GM23338 (cell line): ENCODE results near the gene POLR2H. TPM values are rescaled to one million over a fixed set of nuclear protein-coding genes. Genes with fewer than 3 reads are reported as not detected.

Experiments
- ATAC-seq: fragments of 200-7000 bp; cut with Tn5 transposase; 3 replicates; pipeline ENCODE4 v1.9.1; 2020
- DNase-seq: peaks from one replicate; pipeline ENCODE4 v3.0.0-alpha.2; 2015; ENCODE audit warnings: low spot score
- H2AFZ ChIP-seq: fragments of 200-600 bp; sonication (generic); 2 replicates; pipeline ENCODE4 v1.8.0; 2016; ENCODE audit warnings: antibody characterized with exemption, mild to moderate bottlenecking, moderate library complexity
- H3F3A ChIP-seq: fragments of 200-600 bp; sonication (generic); replicated peaks from 2 replicates; pipeline ENCODE4 v1.8.0; 2017; ENCODE audit warnings: antibody characterized with exemption, mixed run types, low read depth
- H3K27ac ChIP-seq: fragments of 200-600 bp; sonication (generic); 2 replicates; pipeline ENCODE4 v1.6.1; 2016; ENCODE audit warnings: low read depth
- H3K27me3 ChIP-seq: fragments of 200-600 bp; sonication (generic); 2 replicates; pipeline ENCODE4 v1.8.0; 2016; ENCODE audit warnings: mild to moderate bottlenecking, mixed run types, moderate library complexity; ENCODE audit not compliant: insufficient read depth
- H3K36me3 ChIP-seq: fragments of 200-600 bp; sonication (generic); 2 replicates; pipeline ENCODE4 v1.8.0; 2016; ENCODE audit warnings: mild to moderate bottlenecking; ENCODE audit not compliant: insufficient read depth
- H3K4me1 ChIP-seq: fragments of 200-600 bp; sonication (generic); 2 replicates; pipeline ENCODE4 v1.8.0; 2016; ENCODE audit warnings: mild to moderate bottlenecking, moderate library complexity; ENCODE audit not compliant: insufficient read depth
- H3K4me2 ChIP-seq: fragments of 200-600 bp; sonication (generic); 2 replicates; pipeline ENCODE4 v1.7.1; 2017; ENCODE audit warnings: mixed run types
- H3K4me3 ChIP-seq: fragments of 200-600 bp; sonication (generic); 2 replicates; pipeline ENCODE4 v1.6.1; 2016; ENCODE audit warnings: mixed run types
- H3K79me2 ChIP-seq: fragments of 200-600 bp; sonication (generic); replicated peaks from 2 replicates; pipeline ENCODE4 v1.8.0; 2017; ENCODE audit warnings: mild to moderate bottlenecking; ENCODE audit not compliant: insufficient read depth
- H3K9me2 ChIP-seq: fragments of 200-600 bp; sonication (generic); 2 replicates; pipeline ENCODE4 v1.8.0; 2017; ENCODE audit not compliant: insufficient read depth
- H4K20me1 ChIP-seq: fragments of 200-600 bp; sonication (generic); replicated peaks from 2 replicates; pipeline ENCODE4 v1.8.0; 2017; ENCODE audit warnings: mild to moderate bottlenecking; ENCODE audit not compliant: insufficient read depth
- H3K27ac Mint-ChIP-seq: 2 replicates; pipeline ENCODE4 v1.8.0; 2020; ENCODE audit warnings: inconsistent platforms, mild to moderate bottlenecking, moderate library complexity, mixed read lengths
- H3K27me3 Mint-ChIP-seq: 3 replicates; pipeline ENCODE4 v1.8.0; 2022; ENCODE audit warnings: low read depth, mild to moderate bottlenecking, moderate library complexity, mixed read lengths, inconsistent platforms; ENCODE audit not compliant: insufficient read depth, poor library complexity
- H3K36me3 Mint-ChIP-seq: 3 replicates; pipeline ENCODE4 v1.8.0; 2021; ENCODE audit warnings: low read depth, mild to moderate bottlenecking, inconsistent platforms, moderate library complexity, mixed read lengths
- H3K4me1 Mint-ChIP-seq: 3 replicates; pipeline ENCODE4 v1.8.0; 2020; ENCODE audit warnings: mild to moderate bottlenecking, inconsistent platforms, mixed read lengths
- H3K4me3 Mint-ChIP-seq: 3 replicates; pipeline ENCODE4 v1.8.0; 2021; ENCODE audit warnings: moderate library complexity, mild to moderate bottlenecking, inconsistent platforms, mixed read lengths
- H3K9me3 Mint-ChIP-seq: 3 replicates; pipeline ENCODE4 v1.8.0; 2020; ENCODE audit warnings: moderate library complexity, mild to moderate bottlenecking, inconsistent platforms, mixed read lengths
- CREB1 ChIP-seq: fragments of 250-450 bp; sonication (Bioruptor Pico); IDR thresholded peaks from 2 replicates; pipeline ENCODE4 v1.5.0; 2020; ENCODE audit warnings: low read depth, mild to moderate bottlenecking, moderate library complexity
- CTCF ChIP-seq, 2 experiments: fragments of 200-600 bp in 1 of 2; sonication (generic) in 1 of 2; conservative IDR thresholded peaks; 2 replicates each; pipeline versions ENCODE4 v1.5.1 to v1.6.1; 2016 to 2017; ENCODE audit warnings: antibody characterized with exemption in 2 of 2, low read depth in 2 of 2, mild to moderate bottlenecking in 2 of 2, moderate library complexity in 1 of 2
- EZH2 ChIP-seq: fragments of 200-600 bp; sonication (generic); IDR thresholded peaks from one replicate; pipeline ENCODE4 v1.8.0; 2017; ENCODE audit warnings: antibody characterized with exemption, mild to moderate bottlenecking, low read depth; ENCODE audit not compliant: unreplicated experiment
- EZH2phosphoT487 ChIP-seq: fragments of 200-600 bp; sonication (generic); IDR thresholded peaks from one replicate; pipeline ENCODE4 v1.8.1; 2018; ENCODE audit warnings: antibody characterized with exemption; ENCODE audit not compliant: unreplicated experiment
- JUNB ChIP-seq: IDR thresholded peaks from one replicate; pipeline ENCODE4 v1.6.1; 2016; ENCODE audit warnings: antibody characterized with exemption; ENCODE audit not compliant: unreplicated experiment
- NANOG ChIP-seq: IDR thresholded peaks from 2 replicates; pipeline ENCODE4 v1.6.1; 2016; ENCODE audit warnings: antibody characterized with exemption, borderline replicate concordance
- POLR2AphosphoS5 ChIP-seq: IDR thresholded peaks from 2 replicates; pipeline ENCODE4 v1.6.1; 2016; ENCODE audit warnings: antibody characterized with exemption, low read depth
- REST ChIP-seq: IDR thresholded peaks from one replicate; pipeline ENCODE4 v1.6.1; 2018; ENCODE audit warnings: antibody characterized with exemption; ENCODE audit not compliant: unreplicated experiment
- STAT1 ChIP-seq: IDR thresholded peaks from one replicate; pipeline ENCODE4 v1.6.1; 2016; ENCODE audit warnings: antibody characterized with exemption; ENCODE audit not compliant: unreplicated experiment
- ZNF114 ChIP-seq: fragments of 250-450 bp; sonication (Bioruptor Pico); IDR thresholded peaks from 2 replicates; pipeline ENCODE4 v1.5.0; 2020; ENCODE audit warnings: mild to moderate bottlenecking, moderate library complexity
- ZNF331 ChIP-seq: fragments of 250-450 bp; sonication (Bioruptor Pico); IDR thresholded peaks from 2 replicates; pipeline ENCODE4 v1.5.0; 2020; ENCODE audit warnings: low read depth, mild to moderate bottlenecking, moderate library complexity
- ZNF462 ChIP-seq: fragments of 250-450 bp; sonication (Bioruptor Pico); IDR thresholded peaks from 2 replicates; pipeline ENCODE4 v1.5.0; 2020; ENCODE audit warnings: mild to moderate bottlenecking, moderate library complexity
- polyA plus RNA-seq: library from polyadenylated mRNA; unstranded; fragments of >200 nt; fragmentation: Nextera tagmentation; extraction: Ambion mirVana; gene quantifications from 2 replicates; pipeline ENCODE4 v1.2.1, GENCODE V29; 2016
- total RNA-seq: library from RNA; depleted of rRNA; stranded (reverse); fragments of >200 nt; shearing (Covaris generic); gene quantifications from 2 replicates; pipeline ENCODE4 v1.2.3, GENCODE V29; 2014
- TF ChIP-seq, protein P1 (sequence below): IDR thresholded peaks from 2 replicates; pipeline ENCODE4 v1.6.1; 2016; ENCODE audit warnings: antibody characterized with exemption

POLR2H gene
- total and polyA plus RNA-seq, 2 experiments from 2014 or later, result 190 to 199 TPM

DNA sequence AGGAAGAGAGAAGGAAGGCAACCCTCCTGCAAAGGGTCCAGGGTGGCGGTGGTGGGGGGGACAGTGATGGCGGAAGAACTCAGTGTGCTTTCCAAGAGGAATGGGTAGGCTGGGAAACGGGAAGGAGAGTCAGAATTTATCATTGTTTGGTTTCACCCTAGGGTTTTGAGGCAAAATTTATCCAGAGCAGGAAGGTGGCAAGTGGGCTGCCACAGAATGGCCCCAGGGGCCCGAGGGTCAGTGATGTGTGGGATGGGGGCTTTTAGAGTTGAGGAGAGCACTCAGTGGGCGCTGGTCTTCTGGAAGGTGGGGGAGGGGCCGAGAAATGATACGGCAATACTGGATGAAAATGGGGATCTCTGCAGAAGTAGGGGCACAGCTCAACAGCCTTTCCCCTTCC lies 23.5 kb upstream of the POLR2H start:
- H3K79me2 ChIP-seq, result peaks cover 28% of the 10 kb centered on the region
- peaks cover 34% of the 10 kb centered on the region for H3K36me3 Mint-ChIP-seq

More for the DNA sequence above, 23.5 kb upstream of the POLR2H start:
- Mint-ChIP-seq H3K4me3 (peak overlapping the region; percentile 87), H3K27me3 (peaks cover 38% of the 10 kb centered on the region), H3K9me3 (peaks cover 3% of the 10 kb centered on the region; the same call in 1 of the 3 replicates), H3K4me1 (peaks cover 40% of the 10 kb centered on the region), H3K27ac (peak overlapping the region; percentile 76)
- no peak for ATAC-seq
- Histone ChIP-seq H3K9me2 (no peaks in the 10 kb centered on the region), H3K27me3 (no peaks in the 10 kb centered on the region), H3K4me1 (peaks cover 27% of the 10 kb centered on the region), H3K27ac (peak overlapping the region; percentile 39; the same call in 1 of the 2 replicates), H3K4me3 (peak overlapping the region; percentile 57), H4K20me1 (peaks cover 24% of the 10 kb centered on the region), H3K36me3 (0 out of 2 replicates have a peak, but pooled peaks cover 14% of the 10 kb centered on the region), H2AFZ (no peak overlapping the region), H3F3A (peaks cover 36% of the 10 kb centered on the region), H3K4me2 (peak overlapping the region; percentile 90)
- no peak for TF ChIP-seq EZH2
- no peak for TF ChIP-seq REST
- TF ChIP-seq POLR2AphosphoS5, result no peak
- no peak for TF ChIP-seq NANOG
- TF ChIP-seq STAT1, result no peak
- TF ChIP-seq CTCF (conservative IDR thresholded peaks at IDR 0.05; ENCODE audit: low read depth in 2 of 2), result no peak
- no peak for TF ChIP-seq JUNB
- TF ChIP-seq EZH2phosphoT487, result no peak
- no peak for TF ChIP-seq ZNF462 (CRISPR knock-in tag)
- no peak for TF ChIP-seq ZNF331
- TF ChIP-seq, protein P1, sequence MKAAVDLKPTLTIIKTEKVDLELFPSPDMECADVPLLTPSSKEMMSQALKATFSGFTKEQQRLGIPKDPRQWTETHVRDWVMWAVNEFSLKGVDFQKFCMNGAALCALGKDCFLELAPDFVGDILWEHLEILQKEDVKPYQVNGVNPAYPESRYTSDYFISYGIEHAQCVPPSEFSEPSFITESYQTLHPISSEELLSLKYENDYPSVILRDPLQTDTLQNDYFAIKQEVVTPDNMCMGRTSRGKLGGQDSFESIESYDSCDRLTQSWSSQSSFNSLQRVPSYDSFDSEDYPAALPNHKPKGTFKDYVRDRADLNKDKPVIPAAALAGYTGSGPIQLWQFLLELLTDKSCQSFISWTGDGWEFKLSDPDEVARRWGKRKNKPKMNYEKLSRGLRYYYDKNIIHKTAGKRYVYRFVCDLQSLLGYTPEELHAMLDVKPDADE, result no peak
- TF ChIP-seq ZNF114, result no peak
- TF ChIP-seq CREB1, result no peak
- no peak for DNase-seq
